Measurements from ENCODE around the gene EBI3.
"Not testable (repeated sequence)": the region's sequence is repeated elsewhere in the genome, so short reads cannot be mapped to it uniquely, and the experiment has no call there.

Gene EBI3

DNA sequence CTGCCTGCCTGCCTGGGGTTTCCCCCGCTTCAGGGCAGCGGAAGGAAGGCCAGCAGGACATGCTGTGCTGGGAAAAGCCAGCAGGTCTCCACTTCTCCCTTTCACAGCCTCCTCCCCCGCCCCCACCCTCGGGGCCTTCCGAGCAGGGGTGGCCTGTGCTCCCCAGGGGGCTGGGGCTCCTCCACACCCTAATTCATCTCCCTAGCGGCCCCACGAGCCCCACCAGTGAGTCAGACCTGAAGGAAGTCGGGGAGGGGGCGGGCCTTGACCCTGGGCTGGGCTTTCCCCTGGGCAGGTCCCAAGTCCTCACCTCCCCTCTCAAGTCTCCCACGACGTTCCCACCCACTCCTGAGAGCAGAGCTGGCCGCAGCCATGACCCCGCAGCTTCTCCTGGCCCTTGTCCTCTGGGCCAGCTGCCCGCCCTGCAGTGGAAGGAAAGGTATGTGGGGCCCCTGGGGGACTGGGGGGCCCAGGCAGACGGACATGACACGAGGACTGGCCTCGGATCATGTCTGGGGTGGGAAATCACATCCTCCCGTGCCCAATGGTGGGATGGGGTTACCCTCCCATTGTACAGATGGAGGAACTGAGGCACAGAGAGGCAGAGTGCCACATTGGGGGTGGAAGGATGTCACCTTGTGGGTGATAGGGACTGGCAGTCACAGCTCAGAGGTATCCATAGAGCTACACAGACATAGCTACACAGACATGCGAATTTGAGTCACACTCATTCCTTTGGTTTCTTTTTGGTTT is at the start of gene EBI3:
Gene EBI3 (plus strand): TSS at position 345 of the 753 bp plus-strand sequence. CDS start 28 bp downstream, at position 373.
- Mint-ChIP-seq H3K4me1 (ENCODE audit: low read depth) (peaks cover 6% of the 10 kb centered on the region), H3K27me3 (peaks cover 7% of the 10 kb centered on the region), H3K4me3 (no peak within 1 kb of the TSS), H3K9me3 (ENCODE audit: low read depth) (no peaks in the 10 kb centered on the region), H3K36me3 (no peaks in the 10 kb centered on the region), H3K27ac (no peak within 1 kb of the TSS)

DNA sequence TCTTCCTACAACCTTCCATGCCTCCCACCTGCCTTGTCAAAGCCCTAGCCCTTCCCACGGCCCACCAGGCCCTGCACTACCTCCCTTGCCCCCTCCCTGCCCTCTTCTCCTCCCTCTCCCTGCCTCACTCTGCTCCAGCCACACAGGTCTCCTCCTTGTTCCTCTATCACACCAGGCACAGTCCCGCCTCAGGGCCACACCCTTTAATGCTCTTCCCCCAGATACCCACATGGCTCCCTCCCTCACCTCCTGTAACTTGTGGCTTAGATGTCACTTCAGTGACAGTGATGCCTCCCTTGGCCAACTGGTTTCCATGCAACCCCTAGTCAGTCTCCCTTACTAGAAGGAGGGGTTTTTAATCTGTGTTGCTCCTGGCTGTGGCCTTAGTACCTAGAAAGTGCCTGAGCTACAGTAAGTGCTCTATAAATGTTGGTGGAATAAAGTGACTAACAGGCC is 48.2 kb upstream of the EBI3 start:
- Mint-ChIP-seq H3K4me3 (peak overlapping the region; percentile 98), H3K27me3 (no peaks in the 10 kb centered on the region), H3K36me3 (peaks cover 3% of the 10 kb centered on the region), H3K27ac (peak overlapping the region; percentile 34), H3K9me3 (ENCODE audit: low read depth) (no peaks in the 10 kb centered on the region), H3K4me1 (ENCODE audit: low read depth) (peaks cover 28% of the 10 kb centered on the region)

DNA sequence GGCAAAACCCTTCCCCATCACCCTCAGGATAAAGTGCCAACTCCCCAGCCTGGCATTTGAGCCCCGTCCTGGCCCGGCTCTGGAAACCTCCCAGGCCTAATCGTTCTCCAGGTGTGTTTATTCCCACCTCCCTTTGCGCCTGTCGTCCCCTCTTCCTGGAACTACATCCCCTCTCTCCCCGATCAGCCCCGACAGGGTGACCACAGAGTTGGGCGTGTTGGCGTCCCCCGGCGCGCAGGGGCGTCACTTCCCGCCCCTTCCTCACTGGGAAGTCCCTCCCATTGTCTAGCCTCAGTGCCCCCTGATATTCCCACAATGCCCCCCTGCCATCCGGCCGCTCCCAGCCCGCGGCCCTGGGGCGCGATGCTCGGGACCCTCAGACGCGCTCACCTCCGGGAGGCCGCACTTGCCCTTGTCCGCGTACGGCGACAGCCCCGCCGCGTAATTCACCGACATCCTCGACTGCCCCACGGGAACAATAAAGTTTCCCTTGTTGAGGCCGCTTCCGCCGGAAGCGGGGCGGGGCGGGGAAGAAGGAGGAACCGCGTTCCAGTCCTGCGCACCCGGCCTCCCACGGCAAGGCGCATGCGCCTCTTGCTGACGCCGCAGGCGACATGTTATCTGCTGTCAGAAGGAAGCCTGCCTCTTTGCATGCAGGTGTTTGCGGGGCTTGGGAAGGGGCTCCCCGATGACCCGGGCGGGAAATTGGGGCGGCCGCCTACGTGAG is 47.1 kb upstream of the EBI3 start, which contains the start of the genes ANKRD24 and SIRT6:
Gene ANKRD24 (plus strand): TSS at position 606 of the 727 bp plus-strand sequence. CDS start 3,737 bp downstream, outside the sequence.
Gene SIRT6 (minus strand): TSS at position 480 of the 727 bp plus-strand sequence. CDS start 24 bp downstream, at position 456.
- Mint-ChIP-seq H3K36me3 (peaks cover under 1% of the 10 kb centered on the region), H3K27ac (peak within 1 kb of the TSS; percentile 92), H3K9me3 (ENCODE audit: low read depth) (no peaks in the 10 kb centered on the region), H3K4me1 (ENCODE audit: low read depth) (peaks cover 28% of the 10 kb centered on the region), H3K27me3 (no peaks in the 10 kb centered on the region), H3K4me3 (peak within 1 kb of the TSS; percentile 98)

DNA sequence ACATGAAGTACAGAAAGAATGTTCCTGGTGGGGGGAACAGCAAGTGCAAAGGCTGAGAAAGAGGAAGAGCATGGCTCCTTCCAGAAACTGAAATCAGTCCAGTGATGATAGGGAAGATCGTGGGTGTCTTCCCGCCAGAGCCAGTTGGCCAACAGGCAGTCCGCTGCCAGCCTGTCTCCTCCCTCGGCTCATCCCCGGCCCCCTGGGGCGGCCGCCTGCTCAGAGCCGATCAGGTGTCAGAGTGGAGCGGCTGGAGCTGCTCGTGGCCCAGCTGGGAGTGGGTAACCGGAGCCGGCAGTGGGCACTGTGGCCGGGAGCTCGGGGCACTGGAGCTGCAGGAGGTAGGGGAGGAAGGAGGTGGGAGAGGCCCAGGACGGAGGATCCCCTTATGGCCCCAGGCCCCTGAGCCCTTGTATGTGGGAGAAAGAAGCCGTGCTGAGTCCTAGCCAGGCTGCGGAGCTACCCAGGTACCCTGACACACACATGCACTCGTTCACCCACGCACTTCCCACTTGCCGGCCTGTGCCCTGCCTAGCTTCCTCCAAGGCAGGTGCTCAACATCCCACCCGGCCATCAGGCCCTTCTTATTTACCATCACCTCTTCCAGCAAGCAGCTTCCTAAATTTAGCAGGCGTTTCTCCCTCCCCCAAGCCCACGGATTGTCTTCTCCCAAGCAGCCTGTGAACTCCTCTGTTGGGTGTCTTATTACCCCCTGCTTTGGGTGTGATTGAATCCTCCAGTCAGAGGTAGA is 45.2 kb upstream of the EBI3 start:
- Mint-ChIP-seq H3K9me3 (ENCODE audit: low read depth) (no peaks in the 10 kb centered on the region), H3K27ac (no peak overlapping the region), H3K4me3 (peak overlapping the region; percentile 61), H3K4me1 (ENCODE audit: low read depth) (peaks cover 28% of the 10 kb centered on the region), H3K36me3 (no peaks in the 10 kb centered on the region), H3K27me3 (no peaks in the 10 kb centered on the region)

DNA sequence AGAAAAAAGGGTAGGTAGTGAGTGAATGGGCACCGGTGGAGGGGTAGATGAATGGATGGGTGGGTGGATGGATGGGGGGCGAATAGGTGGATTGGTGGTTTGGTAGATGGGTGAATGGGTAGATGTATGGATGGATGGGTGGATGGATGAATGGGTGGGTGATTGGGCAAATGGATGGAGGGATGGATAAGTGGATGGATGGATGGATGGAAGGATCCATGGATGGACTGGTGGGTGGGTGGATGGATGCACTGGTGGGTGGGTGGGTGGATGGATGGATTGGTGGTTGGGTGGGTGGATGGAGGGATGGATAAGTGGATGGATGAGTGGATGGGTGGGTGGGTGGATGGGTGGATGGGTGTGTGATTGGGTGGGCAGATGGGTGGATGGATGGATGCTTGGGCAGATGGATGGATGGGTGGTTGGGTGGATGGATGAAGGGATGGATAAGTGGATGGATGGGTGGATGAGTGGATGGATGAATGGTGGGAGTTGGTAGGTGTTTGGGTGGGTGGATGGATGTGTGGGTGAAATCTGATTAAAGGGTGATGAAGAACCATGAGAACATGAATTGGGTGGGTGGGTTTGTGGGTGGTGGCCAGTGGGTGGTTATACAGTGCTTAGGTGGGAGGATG is 44.5 kb upstream of the EBI3 start:
- Mint-ChIP-seq H3K4me3 (no peak overlapping the region), H3K27me3 (no peaks in the 10 kb centered on the region), H3K27ac (no peak overlapping the region), H3K36me3 (no peaks in the 10 kb centered on the region), H3K4me1 (ENCODE audit: low read depth) (peaks cover 21% of the 10 kb centered on the region), H3K9me3 (ENCODE audit: low read depth) (no peaks in the 10 kb centered on the region)

DNA sequence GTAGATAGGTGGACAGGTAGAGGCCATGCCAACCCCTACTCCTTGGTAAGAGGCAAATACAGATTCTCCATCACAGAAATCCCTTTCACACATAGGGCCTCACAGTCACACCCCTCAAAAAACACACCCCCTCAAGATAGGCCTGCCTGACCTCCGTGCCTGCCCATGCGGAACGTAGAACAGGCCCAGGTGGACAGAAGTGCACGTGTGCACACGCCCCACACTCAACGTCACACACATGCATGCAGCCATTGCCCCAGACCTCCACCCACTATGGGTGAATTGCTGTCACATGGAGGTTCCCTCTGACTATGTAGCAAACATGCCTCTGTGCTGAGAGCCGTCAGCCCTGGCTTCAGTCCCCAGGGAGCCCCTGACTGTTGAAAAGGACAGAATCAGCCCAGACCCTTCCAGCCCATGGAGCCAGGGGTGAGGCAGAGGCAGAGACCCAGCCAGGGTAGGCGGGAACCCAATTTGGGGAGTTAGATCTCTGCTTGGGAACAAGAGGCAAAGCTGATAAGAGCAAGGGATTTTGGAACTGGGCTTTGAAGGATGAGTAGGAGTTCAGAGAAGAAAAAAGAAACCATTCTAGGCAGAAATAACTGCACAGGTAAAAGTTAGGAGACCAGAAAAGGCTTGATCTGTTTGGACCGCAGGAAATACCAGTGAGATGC is 43.8 kb upstream of the EBI3 start:
- Mint-ChIP-seq H3K27me3 (no peaks in the 10 kb centered on the region), H3K27ac (no peak overlapping the region), H3K4me1 (ENCODE audit: low read depth) (peaks cover 18% of the 10 kb centered on the region), H3K36me3 (no peaks in the 10 kb centered on the region), H3K9me3 (ENCODE audit: low read depth) (no peaks in the 10 kb centered on the region), H3K4me3 (no peak overlapping the region)

DNA sequence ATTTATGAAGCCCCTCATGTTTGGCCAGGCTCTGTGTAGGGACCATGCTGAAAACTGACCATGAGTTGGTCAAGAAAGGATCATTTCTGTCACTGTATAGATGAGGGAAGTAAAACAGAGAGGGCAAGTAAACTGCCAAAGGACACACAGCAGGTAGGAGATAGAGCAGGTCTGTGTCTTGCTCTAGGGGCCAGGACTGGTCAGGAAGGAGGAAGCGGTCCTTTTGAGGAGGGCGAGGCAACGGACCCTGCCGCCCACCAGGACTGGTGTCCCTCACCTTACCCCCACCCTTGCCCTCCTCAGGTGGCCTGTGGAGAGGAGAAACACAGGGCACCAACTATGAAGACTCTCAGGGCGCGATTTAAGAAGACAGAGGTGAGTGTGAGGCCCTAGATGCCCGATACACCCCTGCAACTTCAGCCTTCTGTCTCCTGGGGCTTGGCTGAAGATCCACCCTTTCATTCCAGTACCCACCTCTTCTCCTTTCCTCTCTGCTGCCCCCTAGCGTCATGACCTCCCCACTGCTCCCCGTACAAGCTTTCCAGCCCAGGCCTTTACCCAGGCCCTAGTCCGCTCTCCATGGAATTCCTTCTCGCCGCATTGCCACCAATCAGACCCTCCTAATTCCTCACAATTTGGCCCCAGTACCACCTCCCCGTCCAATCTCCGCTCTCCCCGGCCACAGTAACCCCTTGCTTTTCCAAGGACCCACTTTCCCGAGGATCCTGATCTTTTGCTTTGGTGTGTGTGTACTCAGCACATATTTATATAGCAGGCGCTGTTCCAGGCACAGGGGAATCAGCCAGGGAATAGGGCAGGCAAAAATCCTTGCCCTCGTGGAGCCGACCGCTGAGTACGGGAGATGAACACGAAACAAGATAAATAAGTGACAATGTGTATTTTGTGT is 43.0 kb upstream of the EBI3 start:
- no peak overlapping the region for H3K27ac Mint-ChIP-seq
- H3K27me3 Mint-ChIP-seq, result no peaks in the 10 kb centered on the region
- no peak overlapping the region for H3K4me3 Mint-ChIP-seq
- no peaks in the 10 kb centered on the region for H3K36me3 Mint-ChIP-seq
- H3K4me1 Mint-ChIP-seq (ENCODE audit: low read depth), result peaks cover 12% of the 10 kb centered on the region
- H3K9me3 Mint-ChIP-seq (ENCODE audit: low read depth), result no peaks in the 10 kb centered on the region

DNA sequence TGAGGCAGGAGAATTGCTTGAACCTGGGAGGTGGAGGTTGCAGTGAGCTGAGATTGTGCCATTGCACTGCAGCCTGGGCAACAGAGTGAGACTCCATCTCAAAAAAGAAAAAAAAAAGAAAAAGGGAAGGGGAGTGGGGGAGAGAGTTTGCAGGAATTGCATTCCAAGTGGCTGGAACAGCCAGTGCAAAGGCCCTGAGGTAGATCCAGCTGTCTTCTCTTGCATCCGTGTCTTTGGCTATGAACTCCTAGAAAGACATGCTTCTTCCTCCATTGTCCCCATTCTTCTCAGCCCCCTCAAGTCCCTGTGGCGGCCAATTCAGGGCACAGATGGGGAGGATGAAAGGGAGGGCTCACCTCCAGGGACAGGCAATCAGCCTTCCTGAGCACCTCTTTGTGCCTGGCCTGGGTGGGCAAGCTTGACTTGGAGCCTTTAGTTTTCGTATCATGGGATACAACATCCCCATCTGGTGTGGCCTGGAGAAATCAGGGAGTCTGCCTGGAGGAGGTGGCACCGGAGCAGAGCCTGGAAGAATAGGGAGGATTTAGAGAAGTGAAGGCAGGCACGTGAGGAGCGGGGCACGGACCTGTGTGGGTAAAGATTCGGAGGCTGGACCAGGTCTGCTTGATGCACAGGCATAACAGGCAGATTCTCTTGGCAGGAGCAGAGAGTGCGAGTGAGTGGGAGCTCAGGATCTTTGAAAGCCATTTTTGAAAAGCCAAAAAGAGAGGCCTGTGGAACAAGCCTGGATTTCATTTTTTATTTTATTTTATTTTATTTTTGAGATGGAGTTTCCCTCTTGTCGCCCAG is 41.8 kb upstream of the EBI3 start:
- Mint-ChIP-seq H3K36me3 (no peaks in the 10 kb centered on the region), H3K27me3 (no peaks in the 10 kb centered on the region), H3K4me1 (ENCODE audit: low read depth) (peaks cover 6% of the 10 kb centered on the region), H3K4me3 (no peak overlapping the region), H3K27ac (no peak overlapping the region), H3K9me3 (ENCODE audit: low read depth) (no peaks in the 10 kb centered on the region)

DNA sequence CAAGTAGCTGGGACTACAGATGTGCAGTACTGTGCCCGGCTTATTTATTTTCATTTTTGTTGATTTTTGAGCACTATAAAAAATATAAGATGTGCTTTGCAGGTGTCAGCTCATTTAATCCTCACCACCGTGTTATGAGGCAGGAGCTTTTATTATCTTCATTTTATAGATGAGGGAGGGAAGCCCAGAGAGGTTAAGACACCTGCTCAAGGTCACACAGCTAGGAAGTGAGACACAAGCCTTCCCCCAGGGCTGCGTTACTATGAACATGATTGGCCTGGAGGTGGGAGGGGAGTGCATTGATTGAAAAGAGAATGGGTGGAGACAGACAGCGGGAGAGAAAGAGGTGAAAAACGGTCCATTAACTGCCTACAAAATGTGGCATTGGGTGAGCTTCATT is 39.7 kb upstream of the EBI3 start:
- Mint-ChIP-seq H3K9me3 (ENCODE audit: low read depth) (no peaks in the 10 kb centered on the region), H3K27me3 (peaks cover 10% of the 10 kb centered on the region), H3K36me3 (no peaks in the 10 kb centered on the region), H3K4me3 (no peak overlapping the region), H3K27ac (no peak overlapping the region), H3K4me1 (ENCODE audit: low read depth) (no peaks in the 10 kb centered on the region)

DNA sequence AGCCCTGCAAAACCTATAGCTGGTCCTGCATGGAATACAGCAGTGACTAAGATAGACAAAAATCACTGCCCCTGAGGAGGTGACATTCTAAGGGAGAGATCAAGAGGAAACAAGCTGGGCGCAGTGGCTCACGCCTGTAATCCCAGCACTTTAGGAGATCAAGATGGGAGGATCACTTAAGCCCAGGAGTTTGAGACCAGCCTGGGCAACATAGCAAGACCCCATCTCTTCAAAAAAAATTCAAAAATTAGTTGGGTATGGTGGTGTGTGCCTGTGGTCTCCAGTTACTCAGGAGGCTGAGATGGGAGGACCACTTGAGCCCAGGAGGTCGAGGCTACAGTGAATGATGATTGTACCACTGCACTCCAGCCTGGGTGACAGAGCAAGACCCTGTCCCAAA is 36.8 kb upstream of the EBI3 start:
- H3K9me3 Mint-ChIP-seq (ENCODE audit: low read depth); H3K4me3 Mint-ChIP-seq; H3K36me3 Mint-ChIP-seq; H3K4me1 Mint-ChIP-seq (ENCODE audit: low read depth); H3K27ac Mint-ChIP-seq: not testable (repeated sequence)
- peaks cover 28% of the 10 kb centered on the region for H3K27me3 Mint-ChIP-seq

DNA sequence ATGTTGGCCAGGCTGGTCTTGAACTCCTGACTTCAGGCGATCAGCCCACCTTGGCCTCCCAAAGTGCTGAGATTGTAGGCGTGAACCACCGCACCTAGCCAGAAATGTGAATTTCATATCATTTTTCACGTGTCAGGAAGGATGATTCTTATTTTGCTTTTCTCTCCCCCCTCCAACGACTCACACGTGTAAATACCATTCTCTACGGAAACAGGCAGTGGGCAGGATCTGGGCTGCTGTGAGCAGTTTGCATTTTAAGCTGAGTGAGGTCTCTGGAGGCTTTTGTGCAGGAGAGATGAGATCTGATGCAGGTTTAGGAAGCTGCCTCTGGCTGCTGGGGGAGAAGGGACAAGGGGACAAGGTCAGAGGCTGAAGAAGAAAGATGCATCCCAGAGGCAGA is 35.0 kb upstream of the EBI3 start:
- peaks cover 8% of the 10 kb centered on the region for H3K36me3 Mint-ChIP-seq
- H3K9me3 Mint-ChIP-seq (ENCODE audit: low read depth), result no peaks in the 10 kb centered on the region
- H3K27me3 Mint-ChIP-seq, result peaks cover 36% of the 10 kb centered on the region
- H3K4me3 Mint-ChIP-seq, result no peak overlapping the region
- peaks cover 12% of the 10 kb centered on the region for H3K4me1 Mint-ChIP-seq (ENCODE audit: low read depth)
- no peak overlapping the region for H3K27ac Mint-ChIP-seq

DNA sequence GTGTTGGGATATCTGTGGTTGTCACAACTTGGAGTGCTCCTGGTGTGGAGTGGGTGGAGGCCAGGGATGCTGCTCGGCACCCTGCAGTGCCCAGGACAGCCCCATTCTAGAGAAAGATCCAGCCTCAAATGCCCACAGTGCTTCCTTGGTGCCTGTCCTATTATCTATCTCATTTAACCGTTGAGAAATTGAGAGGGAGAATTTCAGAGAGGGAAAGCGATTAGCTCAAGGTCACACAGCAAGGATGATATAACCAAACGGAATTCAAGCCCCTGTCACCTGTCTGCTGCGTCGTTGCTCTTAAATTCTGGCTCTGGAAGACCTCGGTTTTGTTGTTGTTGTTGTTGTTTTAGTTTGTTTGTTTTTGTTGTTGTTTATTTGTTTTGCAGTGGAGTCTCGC is 33.3 kb upstream of the EBI3 start:
- Mint-ChIP-seq H3K27ac (no peak overlapping the region), H3K4me3 (no peak overlapping the region), H3K4me1 (ENCODE audit: low read depth) (peaks cover 12% of the 10 kb centered on the region), H3K36me3 (peaks cover 8% of the 10 kb centered on the region), H3K9me3 (ENCODE audit: low read depth) (no peaks in the 10 kb centered on the region), H3K27me3 (peaks cover 39% of the 10 kb centered on the region)

All from activated naive CD8-positive, alpha-beta T cell (primary cell).